ENCODE measurements around the gene DIAPH3.

Gene DIAPH3

GRCh38 chr13:59960683-59961082 lies 203.0 kb downstream of the DIAPH3 start:
- DNase-seq (ENCODE audit: low read depth, low spot score): no peak

- no peak for DNase-seq (ENCODE audit: low read depth, low spot score)
Observed at GRCh38 chr13:59957438-59957837, 206.3 kb downstream of the DIAPH3 start.

- no peak for DNase-seq (ENCODE audit: low read depth, low spot score)
Observed at GRCh38 chr13:59954601-59955000, 209.1 kb downstream of the DIAPH3 start.

GRCh38 chr13:59951011-59951410 lies 212.7 kb downstream of the DIAPH3 start:
- DNase-seq (ENCODE audit: low read depth, low spot score): no peak

GRCh38 chr13:59950266-59950665 lies 213.5 kb downstream of the DIAPH3 start:
- no peak for DNase-seq (ENCODE audit: low read depth, low spot score)

- no peak for DNase-seq (ENCODE audit: low read depth, low spot score)
Observed at GRCh38 chr13:59948686-59949085, 215.0 kb downstream of the DIAPH3 start.

GRCh38 chr13:59946944-59947343 lies 216.8 kb downstream of the DIAPH3 start:
- no peak for DNase-seq (ENCODE audit: low read depth, low spot score)

- no peak for DNase-seq (ENCODE audit: low read depth, low spot score)
Observed at GRCh38 chr13:59931621-59932020, 232.1 kb downstream of the DIAPH3 start.

- DNase-seq (ENCODE audit: low read depth, low spot score): no peak
Observed at GRCh38 chr13:59924256-59924655, 239.5 kb downstream of the DIAPH3 start.

- DNase-seq (ENCODE audit: low read depth, low spot score): no peak
Observed at GRCh38 chr13:59915252-59915651, 248.5 kb downstream of the DIAPH3 start.

GRCh38 chr13:59914556-59914955 lies 249.2 kb downstream of the DIAPH3 start:
- no peak for DNase-seq (ENCODE audit: low read depth, low spot score)

- DNase-seq (ENCODE audit: low read depth, low spot score): no peak
Observed at GRCh38 chr13:59906413-59907049, 257.2 kb downstream of the DIAPH3 start.

GRCh38 chr13:59901191-59901590 lies 262.5 kb downstream of the DIAPH3 start:
- no peak for DNase-seq (ENCODE audit: low read depth, low spot score)

- DNase-seq (ENCODE audit: low read depth, low spot score): no peak
Observed at GRCh38 chr13:59898066-59898465, 265.7 kb downstream of the DIAPH3 start.

- DNase-seq (ENCODE audit: low read depth, low spot score): no peak
Observed at GRCh38 chr13:59893266-59893665, 270.5 kb downstream of the DIAPH3 start.

- DNase-seq (ENCODE audit: low read depth, low spot score): no peak
Observed at GRCh38 chr13:59891053-59891452, 272.7 kb downstream of the DIAPH3 start.

- DNase-seq (ENCODE audit: low read depth, low spot score): no peak
Observed at GRCh38 chr13:59890054-59890453, 273.7 kb downstream of the DIAPH3 start.

GRCh38 chr13:59888408-59888807 lies 275.3 kb downstream of the DIAPH3 start:
- DNase-seq (ENCODE audit: low read depth, low spot score): no peak

- no peak for DNase-seq (ENCODE audit: low read depth, low spot score)
Observed at GRCh38 chr13:59885076-59885475, 278.7 kb downstream of the DIAPH3 start.

- no peak for DNase-seq (ENCODE audit: low read depth, low spot score)
Observed at GRCh38 chr13:59883885-59884284, 279.8 kb downstream of the DIAPH3 start.

GRCh38 chr13:59880468-59880867 lies 283.3 kb downstream of the DIAPH3 start:
- DNase-seq (ENCODE audit: low read depth, low spot score): no peak

- DNase-seq (ENCODE audit: low read depth, low spot score): no peak
Observed at GRCh38 chr13:59879281-59879680, 284.4 kb downstream of the DIAPH3 start.

- DNase-seq (ENCODE audit: low read depth, low spot score): no peak
Observed at GRCh38 chr13:59877933-59878332, 285.8 kb downstream of the DIAPH3 start.

GRCh38 chr13:59874973-59875372 lies 288.8 kb downstream of the DIAPH3 start:
- DNase-seq (ENCODE audit: low read depth, low spot score): no peak

All from iPS DF 19.7 (cell line).